Fibroblast of peridontal ligament (primary cell): Measurements from ENCODE around the gene TBCK.

Experiments
- DNase-seq: peaks from one replicate; pipeline ENCODE4 v3.0.0-alpha.2; 2010; ENCODE audit errors: extremely low read depth

TBCK gene

GRCh38 chr4:106046083-106046482 lies 269.9 kb downstream of the TBCK start:
- no peak for DNase-seq

DNA sequence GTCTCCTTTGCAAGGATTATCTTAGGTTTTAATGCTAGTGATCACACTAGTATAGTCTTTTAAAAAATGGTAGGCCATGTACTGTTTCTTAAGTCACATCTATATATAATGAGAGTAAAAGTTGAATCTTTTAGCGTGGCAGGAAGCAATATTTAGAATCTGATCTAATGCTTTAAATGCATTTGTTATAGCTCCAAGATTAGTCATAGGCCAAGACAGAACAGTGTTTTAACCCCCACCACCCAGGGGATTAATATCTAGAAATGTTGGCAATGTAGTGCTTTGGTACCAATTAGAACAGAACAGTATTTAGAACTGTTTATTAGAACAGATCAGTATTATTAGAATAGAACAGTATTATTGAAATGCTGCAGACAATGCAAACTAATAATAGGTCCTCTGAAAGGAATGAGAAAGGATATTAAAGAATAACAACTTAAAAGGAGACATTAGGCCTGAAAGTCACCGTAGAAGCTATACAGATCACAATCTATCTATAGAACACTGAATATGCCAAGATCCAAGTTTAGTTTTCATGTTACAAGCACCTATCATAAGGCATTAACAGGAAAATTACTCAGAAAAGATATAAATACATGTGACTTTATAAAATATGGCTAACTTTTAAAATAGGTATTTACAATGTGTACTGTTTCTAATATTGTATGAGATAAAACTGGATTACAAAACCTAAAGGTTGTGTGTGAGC lies 274.6 kb downstream of the TBCK start:
- no peak for DNase-seq

DNA sequence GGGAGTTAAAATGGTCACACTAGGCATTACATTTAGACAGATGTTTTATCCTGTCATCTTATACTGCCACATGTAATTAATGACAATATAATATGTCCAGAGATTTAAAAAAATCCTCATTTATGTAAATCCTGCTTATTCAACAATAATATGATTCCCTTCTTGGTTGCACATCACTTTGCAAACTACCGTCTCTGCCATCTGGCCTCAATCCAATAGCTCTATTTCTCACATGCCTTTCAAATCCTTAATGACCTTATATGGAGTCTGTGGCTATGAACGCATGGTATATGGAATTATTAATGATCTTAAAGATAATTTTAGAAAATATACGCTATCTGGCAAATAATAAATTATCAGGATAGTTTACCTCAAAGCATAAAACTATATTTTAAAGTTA lies 276.2 kb downstream of the TBCK start:
- no peak for DNase-seq

- DNase-seq = no peak
Measured at GRCh38 chr4:106038908-106039307, 277.1 kb downstream of the TBCK start.

DNA sequence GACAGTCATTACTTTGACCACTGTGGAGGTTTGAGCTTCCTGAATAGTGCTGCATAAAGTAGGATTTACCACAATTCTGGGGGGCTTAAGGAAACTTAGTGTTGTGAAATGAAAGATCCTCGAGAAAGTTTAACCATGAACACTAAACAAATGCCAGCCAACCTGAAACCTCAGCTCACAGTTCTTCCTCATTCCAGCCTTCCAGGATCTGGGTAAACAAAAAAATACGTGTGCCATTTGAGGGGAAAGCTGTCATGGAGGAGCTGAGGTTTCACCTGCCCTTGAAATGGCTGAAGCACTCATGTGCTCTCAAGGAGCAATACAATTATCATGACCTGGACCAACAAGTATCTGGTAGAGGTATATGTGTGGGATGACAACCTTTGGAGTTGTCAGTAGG lies 278.0 kb downstream of the TBCK start:
- no peak for DNase-seq

DNA sequence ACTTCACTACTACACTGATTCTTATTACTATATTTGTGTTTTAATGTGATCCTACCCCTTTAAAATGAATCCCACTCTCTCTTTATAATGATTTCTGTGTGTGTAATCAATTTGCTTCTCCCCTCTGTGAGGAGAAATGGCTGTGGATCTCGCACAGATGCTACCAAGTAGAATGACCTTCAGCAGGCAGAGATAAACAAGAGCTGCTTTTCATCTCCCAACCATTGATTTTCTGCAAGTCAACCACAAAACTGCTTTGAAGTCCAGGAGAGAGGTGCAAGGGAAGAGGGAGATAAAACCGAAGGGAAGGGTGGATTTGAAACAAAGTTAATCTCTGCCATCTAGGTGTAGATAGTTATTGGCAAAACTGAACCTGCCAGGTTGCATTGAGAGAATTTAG lies 279.2 kb downstream of the TBCK start:
- DNase-seq = no peak

- no peak for DNase-seq
Measured at GRCh38 chr4:106036334-106036733, 279.7 kb downstream of the TBCK start.

DNA sequence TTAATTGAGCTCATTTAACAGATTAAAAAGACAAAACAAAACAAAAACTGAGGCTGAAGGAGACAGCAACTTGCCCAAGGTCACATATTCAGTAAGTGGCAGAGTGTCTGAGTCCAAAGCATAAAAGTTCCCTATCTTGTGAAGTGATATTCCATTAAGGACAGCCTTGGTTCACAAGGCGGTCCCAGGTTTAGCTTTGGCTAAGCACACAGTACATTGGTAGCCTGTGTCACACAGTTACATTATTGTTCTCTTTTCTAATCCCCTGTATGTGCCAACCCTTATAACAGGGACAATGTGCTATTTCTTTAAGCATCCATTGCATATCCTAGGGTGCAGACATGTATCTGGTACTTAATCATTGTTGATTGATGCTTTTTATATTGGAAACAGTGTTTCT lies 280.8 kb downstream of the TBCK start:
- DNase-seq = no peak

DNA sequence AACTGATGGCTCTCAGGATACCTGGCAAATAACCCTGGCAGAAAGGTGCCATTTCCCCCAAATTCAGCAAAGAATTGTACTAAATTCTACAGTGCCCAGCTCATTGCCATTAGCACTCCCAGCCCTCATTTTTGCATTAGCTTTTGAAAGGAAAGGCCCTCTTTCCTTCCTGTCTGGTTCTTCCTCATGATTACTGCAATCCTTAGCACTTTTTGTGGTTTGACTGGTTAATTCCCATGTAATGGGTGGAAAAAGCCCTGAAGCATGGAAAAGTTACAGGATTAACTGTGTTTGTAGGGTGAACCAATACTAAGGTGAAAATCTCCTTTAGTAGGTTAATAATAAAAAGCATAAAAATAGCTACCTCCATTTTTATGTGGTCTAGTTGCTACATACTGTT lies 281.3 kb downstream of the TBCK start:
- no peak for DNase-seq

- no peak for DNase-seq
Measured at GRCh38 chr4:106034220-106034619, 281.8 kb downstream of the TBCK start.

GRCh38 chr4:106033469-106033868 lies 282.5 kb downstream of the TBCK start:
- no peak for DNase-seq

DNA sequence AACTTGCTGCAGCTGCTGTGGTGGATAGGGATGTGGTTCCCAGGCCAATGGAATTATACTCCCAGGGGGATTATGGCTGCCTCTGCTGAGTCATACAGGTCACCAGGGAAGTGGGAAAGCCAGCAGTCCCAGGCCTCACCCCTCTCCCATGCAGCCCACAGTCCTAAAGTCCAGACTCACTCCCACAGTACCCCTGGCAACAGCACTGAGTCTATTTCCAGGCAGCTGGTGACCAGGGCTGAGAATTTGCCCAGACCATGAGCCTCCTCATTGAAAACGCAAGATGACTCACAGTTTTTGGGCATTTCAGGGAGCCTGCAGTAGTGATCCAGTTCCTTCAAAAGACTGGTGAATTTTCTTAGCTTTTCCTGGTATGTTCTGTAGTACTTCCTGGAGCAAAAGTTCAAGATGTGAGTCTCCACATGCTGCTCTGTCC lies 283.1 kb downstream of the TBCK start:
- peak; percentile 45 for DNase-seq

DNA sequence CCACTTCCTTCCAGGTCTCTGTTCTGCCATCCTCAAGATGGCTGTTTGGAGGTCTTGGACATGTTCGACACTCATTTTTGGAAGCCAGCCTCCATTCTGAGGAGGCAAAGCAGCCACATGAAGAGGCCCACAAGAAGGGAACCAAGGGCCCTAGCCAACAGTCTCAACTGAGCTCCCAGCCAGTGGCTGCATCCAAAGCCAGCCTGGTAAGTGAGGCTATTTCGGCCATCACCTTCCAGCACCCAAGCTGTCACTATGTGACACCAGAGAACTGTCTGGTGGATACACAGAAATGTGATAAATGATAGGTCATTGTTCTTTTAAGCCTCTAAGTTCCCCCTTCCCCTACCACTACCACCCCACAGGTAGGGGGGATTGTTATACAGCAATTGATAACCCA lies 293.6 kb downstream of the TBCK start:
- no peak for DNase-seq

- DNase-seq = no peak
Measured at GRCh38 chr4:106021737-106022410, 294.1 kb downstream of the TBCK start.

GRCh38 chr4:106019771-106020170 lies 296.2 kb downstream of the TBCK start:
- DNase-seq = peak; percentile 55

GRCh38 chr4:106017975-106018374 lies 298.0 kb downstream of the TBCK start:
- DNase-seq = no peak

GRCh38 chr4:106011387-106011786 lies 304.6 kb downstream of the TBCK start:
- DNase-seq = no peak

DNA sequence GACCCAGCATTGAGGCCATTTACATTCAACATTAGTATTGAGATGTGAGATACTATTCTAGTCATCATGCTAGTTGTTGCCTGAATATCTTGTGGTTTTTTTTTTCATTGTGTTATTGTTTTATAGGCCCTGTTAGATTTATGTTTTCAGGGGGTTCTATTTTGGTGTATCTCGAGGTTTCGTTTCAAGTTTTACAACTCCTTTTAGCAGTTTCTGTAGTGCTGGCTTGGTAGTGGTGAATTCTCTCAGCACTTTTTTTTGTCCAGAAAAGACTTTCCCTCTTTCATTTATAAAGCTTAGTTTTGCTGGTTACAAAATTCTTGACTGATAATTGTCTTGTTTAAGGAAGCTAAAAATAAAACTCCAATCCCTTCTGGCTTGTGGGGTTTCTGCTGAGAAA lies 305.2 kb downstream of the TBCK start:
- DNase-seq = no peak

DNA sequence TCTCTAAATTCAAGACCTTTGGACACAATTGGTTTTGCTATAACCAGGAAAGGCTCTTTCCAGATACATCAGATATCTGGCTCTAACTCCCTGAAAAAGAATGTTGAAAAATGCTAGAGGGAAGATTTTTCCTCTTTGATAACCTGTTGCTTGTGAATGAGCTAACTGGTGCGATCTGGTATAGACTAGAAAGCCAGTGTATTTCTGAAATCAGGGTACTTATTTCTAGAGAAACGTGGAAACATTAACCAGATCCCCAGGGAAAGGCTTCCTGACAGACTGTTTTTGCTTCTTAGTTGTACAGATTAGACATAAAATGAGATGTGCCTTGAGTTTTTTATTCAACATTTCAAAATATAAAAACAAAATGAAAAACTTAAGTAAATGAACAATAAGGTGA lies 313.0 kb downstream of the TBCK start:
- DNase-seq = no peak

DNA sequence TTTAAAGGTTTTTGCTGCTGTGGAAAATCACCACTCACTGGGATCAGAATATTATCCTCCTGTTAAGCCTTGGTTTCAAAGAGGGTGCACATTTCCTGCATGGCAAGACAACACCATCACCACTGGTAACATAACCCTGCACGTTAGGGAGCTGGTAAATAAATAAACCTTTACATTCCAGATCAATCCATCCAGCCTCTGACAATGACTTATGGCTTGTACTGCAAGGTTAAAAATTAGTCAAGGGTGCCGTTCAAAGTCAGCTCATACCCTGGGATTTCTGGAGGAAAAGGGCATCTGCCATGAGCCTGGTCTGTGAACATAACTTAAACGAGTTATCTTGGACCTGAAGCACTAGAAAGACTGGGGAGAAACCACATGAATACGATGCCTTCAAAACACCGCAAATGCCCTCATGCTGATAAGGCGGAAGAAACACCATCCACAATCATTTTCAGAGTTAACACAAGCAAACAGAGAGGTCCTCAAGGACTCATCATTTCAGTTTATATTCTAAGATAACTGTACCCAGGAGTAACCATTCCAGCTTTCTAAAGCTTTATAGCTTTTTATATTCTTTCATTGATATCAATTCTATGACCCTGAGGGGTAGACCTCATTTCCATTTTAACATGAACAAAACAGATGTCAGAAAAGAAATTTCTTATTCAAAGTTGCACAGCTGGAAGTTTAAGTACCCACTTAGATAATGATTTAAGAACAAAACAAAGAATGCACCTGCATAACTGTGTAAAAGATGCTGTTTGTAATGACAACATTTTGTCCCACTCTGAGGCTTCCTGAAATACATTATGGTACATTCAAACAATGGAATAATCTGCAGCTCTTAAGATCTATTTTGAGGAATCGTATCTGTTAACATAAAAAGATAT lies 317.6 kb downstream of the TBCK start:
- no peak for DNase-seq

GRCh38 chr4:105996845-105997244 lies 319.2 kb downstream of the TBCK start:
- no peak for DNase-seq

DNA sequence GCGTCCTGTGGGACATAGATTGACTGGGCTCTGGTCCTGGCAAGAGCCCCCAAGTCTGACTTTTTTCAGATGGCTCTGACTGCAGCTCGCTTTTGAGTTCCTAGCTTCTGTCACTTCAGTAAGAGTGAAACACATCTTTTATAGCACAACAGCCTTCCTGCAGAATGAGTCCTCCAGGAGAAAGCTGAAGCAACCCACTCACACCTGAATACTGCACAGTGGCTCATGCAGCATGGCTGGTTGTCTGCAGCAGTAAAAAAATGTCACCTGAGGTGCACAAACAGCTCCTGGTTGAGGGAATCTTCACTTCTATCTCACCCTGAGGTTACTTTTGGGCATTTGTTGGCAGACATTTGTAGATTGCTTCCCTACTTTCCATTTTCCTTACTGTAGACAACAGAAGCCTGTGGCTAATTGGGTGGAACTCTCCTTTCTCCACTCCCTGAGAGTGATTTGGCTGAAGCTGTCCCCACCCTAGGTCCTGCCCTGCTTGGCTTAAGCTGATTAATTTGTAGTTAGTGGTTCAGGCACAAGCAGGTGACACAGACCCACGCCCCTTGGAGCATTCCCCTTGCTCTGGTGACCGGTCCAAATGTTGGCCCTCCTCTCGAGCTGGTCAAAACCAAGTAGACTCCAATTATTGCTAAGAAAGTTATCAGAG lies 321.0 kb downstream of the TBCK start:
- DNase-seq = no peak
